PFSK-1 (cell line): ENCODE results near the gene SELENOP.

Experiments used
- FOXP2 ChIP-seq: optimal IDR thresholded peaks from 2 replicates; pipeline ENCODE3; 2011; ENCODE audit warnings: borderline replicate concordance, control low read depth, inconsistent platforms; ENCODE audit not compliant: insufficient read depth; ENCODE audit errors: extremely low read length, extremely low read depth
- POLR2AphosphoS5 ChIP-seq: IDR thresholded peaks from 2 replicates; pipeline ENCODE4 v1.6.1; 2012; ENCODE audit warnings: low read depth, mild to moderate bottlenecking, control low read depth, low read length, moderate library complexity
- SIN3A ChIP-seq: IDR thresholded peaks from 2 replicates; pipeline ENCODE4 v1.6.1; 2012; ENCODE audit warnings: mild to moderate bottlenecking, low read length, moderate library complexity, borderline replicate concordance; ENCODE audit not compliant: insufficient read depth
- TAF1 ChIP-seq: IDR thresholded peaks from 2 replicates; pipeline ENCODE4 v1.6.1; 2012; ENCODE audit warnings: low read length, control low read depth, borderline replicate concordance; ENCODE audit not compliant: insufficient read depth
- TF ChIP-seq, protein P1 (sequence below), 2 experiments: IDR thresholded peaks; 2 replicates each; pipeline versions ENCODE4 v1.6.1 to v1.8.0; 2011 to 2012; ENCODE audit warnings: low read depth in 2 of 2, low read length in 2 of 2, control low read depth in 1 of 2, inconsistent platforms in 1 of 2, mild to moderate bottlenecking in 1 of 2, moderate library complexity in 1 of 2; ENCODE audit not compliant: insufficient read depth in 1 of 2

SELENOP gene

DNA sequence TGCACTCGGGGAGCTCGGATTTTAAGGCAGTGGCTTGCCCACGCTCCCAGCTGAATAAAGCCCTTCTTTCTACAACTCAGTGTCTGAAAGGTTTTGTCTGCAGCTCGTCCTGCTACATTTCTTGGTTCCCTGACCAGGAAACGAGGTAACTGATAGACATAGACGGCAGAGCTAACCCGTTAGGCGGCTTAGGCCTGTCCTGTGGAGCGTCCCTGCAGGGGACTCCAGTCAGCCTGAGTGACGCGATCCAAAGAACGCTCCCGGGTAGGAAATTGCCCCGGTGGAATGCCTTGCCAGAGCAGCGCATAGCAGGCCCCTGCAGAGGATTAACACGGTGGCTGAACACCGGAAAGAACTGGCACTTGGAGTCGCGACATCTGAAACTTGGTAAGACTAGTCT, 1.8 kb upstream of the SELENOP start:
- TF ChIP-seq SIN3A = no peak
- TF ChIP-seq TAF1 = no peak
- TF ChIP-seq, protein P1, sequence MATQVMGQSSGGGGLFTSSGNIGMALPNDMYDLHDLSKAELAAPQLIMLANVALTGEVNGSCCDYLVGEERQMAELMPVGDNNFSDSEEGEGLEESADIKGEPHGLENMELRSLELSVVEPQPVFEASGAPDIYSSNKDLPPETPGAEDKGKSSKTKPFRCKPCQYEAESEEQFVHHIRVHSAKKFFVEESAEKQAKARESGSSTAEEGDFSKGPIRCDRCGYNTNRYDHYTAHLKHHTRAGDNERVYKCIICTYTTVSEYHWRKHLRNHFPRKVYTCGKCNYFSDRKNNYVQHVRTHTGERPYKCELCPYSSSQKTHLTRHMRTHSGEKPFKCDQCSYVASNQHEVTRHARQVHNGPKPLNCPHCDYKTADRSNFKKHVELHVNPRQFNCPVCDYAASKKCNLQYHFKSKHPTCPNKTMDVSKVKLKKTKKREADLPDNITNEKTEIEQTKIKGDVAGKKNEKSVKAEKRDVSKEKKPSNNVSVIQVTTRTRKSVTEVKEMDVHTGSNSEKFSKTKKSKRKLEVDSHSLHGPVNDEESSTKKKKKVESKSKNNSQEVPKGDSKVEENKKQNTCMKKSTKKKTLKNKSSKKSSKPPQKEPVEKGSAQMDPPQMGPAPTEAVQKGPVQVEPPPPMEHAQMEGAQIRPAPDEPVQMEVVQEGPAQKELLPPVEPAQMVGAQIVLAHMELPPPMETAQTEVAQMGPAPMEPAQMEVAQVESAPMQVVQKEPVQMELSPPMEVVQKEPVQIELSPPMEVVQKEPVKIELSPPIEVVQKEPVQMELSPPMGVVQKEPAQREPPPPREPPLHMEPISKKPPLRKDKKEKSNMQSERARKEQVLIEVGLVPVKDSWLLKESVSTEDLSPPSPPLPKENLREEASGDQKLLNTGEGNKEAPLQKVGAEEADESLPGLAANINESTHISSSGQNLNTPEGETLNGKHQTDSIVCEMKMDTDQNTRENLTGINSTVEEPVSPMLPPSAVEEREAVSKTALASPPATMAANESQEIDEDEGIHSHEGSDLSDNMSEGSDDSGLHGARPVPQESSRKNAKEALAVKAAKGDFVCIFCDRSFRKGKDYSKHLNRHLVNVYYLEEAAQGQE (IDR thresholded peaks at IDR 0.05; ENCODE audit: insufficient read depth in 1 of 2, low read depth in 2 of 2, low read length in 2 of 2) = no peak
- TF ChIP-seq POLR2AphosphoS5 = no peak
- TF ChIP-seq FOXP2 = no peak

DNA sequence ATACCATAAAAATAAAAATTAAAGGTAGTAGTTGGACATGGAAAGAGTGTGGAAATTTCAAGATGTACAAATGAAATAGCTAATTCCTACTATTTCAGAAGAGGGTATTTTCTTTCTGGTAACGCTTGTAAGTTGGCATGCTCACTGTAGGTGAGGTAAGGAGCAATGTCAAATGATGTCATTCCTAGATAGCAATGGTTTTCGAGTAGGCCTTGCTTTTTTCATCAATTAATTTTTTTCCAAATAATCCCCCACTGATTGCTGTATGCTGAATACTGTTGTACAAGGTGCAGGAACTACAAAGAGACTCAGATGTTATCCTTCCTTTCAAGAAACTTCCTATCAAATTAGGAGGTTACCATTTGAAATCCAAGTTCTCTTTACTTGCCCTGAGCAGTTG, 928 bp upstream of the SELENOP start:
- TF ChIP-seq POLR2AphosphoS5 = no peak
- no peak for TF ChIP-seq TAF1
- no peak for TF ChIP-seq FOXP2
- TF ChIP-seq, protein P1 (IDR thresholded peaks at IDR 0.05; ENCODE audit: insufficient read depth in 1 of 2, low read depth in 2 of 2, low read length in 2 of 2) = no peak
- no peak for TF ChIP-seq SIN3A

- TF ChIP-seq POLR2AphosphoS5 = no peak
- TF ChIP-seq SIN3A = no peak
- TF ChIP-seq, protein P1 (IDR thresholded peaks at IDR 0.05; ENCODE audit: insufficient read depth in 1 of 2, low read depth in 2 of 2, low read length in 2 of 2) = no peak
- TF ChIP-seq FOXP2 = no peak
- TF ChIP-seq TAF1 = no peak
Measured at GRCh38 chr5:42810834-42811590, 680 bp downstream of the SELENOP start.

- TF ChIP-seq, protein P1 (IDR thresholded peaks at IDR 0.05; ENCODE audit: insufficient read depth in 1 of 2, low read depth in 2 of 2, low read length in 2 of 2) = no peak
- TF ChIP-seq TAF1 = no peak
Measured at GRCh38 chr5:42808888-42809611, 2.6 kb downstream of the SELENOP start.
